SK-N-SH treated with all-trans-retinoic acid at 6 μM for 48 hours (cell line): Measurements from ENCODE around the gene ATP1A3.

Experiments
- ARNTL ChIP-seq: fragments of 450-650 bp; formaldehyde crosslinking; IDR thresholded peaks from 2 replicates; pipeline ENCODE4 v1.5.0; 2020; ENCODE audit warnings: low read depth, mild to moderate bottlenecking, moderate library complexity, borderline replicate concordance
- CSDC2 ChIP-seq: fragments of 250-450 bp; sonication (Bioruptor Pico); IDR thresholded peaks from 2 replicates; pipeline ENCODE4 v1.5.0; 2020; ENCODE audit warnings: mild to moderate bottlenecking, moderate library complexity
- CSRNP3 ChIP-seq: fragments of 250-450 bp; sonication (Bioruptor Pico); IDR thresholded peaks from 2 replicates; pipeline ENCODE4 v1.5.1; 2021; ENCODE audit warnings: mild to moderate bottlenecking, moderate library complexity
- PATZ1 ChIP-seq: fragments of 250-450 bp; sonication (Bioruptor Pico); IDR thresholded peaks from 2 replicates; pipeline ENCODE4 v1.8.0; 2020; ENCODE audit warnings: mild to moderate bottlenecking, moderate library complexity, borderline replicate concordance
- ZFP3 ChIP-seq: fragments of 250-450 bp; sonication (Bioruptor Pico); IDR thresholded peaks from 2 replicates; pipeline ENCODE4 v1.5.0; 2020; ENCODE audit warnings: mild to moderate bottlenecking, moderate library complexity
- ZFP30 ChIP-seq: fragments of 450-650 bp; formaldehyde crosslinking; IDR thresholded peaks from 2 replicates; pipeline ENCODE4 v1.5.0; 2022; ENCODE audit warnings: mild to moderate bottlenecking, moderate library complexity
- TF ChIP-seq, protein P1 (sequence below): fragments of 250-450 bp; sonication (Bioruptor Pico); IDR thresholded peaks from 2 replicates; pipeline ENCODE4 v1.8.0; 2021; ENCODE audit warnings: low read depth, mild to moderate bottlenecking, moderate library complexity, borderline replicate concordance
- TF ChIP-seq, protein P2 (sequence below): fragments of 250-450 bp; sonication (Bioruptor Pico); IDR thresholded peaks from 2 replicates; pipeline ENCODE4 v1.5.0; 2020; ENCODE audit warnings: mild to moderate bottlenecking, moderate library complexity

- TF ChIP-seq PATZ1 (no peak), ZFP30 (no peak), CSDC2 (CRISPR knock-in tag) (no peak), CSRNP3 (CRISPR knock-in tag) (no peak), ZFP3 (CRISPR knock-in tag) (no peak), ARNTL (CRISPR knock-in tag) (no peak)
- TF ChIP-seq, protein P1, sequence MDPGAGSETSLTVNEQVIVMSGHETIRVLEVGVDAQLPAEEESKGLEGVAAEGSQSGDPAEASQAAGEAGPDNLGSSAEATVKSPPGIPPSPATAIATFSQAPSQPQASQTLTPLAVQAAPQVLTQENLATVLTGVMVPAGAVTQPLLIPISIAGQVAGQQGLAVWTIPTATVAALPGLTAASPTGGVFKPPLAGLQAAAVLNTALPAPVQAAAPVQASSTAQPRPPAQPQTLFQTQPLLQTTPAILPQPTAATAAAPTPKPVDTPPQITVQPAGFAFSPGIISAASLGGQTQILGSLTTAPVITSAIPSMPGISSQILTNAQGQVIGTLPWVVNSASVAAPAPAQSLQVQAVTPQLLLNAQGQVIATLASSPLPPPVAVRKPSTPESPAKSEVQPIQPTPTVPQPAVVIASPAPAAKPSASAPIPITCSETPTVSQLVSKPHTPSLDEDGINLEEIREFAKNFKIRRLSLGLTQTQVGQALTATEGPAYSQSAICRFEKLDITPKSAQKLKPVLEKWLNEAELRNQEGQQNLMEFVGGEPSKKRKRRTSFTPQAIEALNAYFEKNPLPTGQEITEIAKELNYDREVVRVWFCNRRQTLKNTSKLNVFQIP, result no peak
- TF ChIP-seq, protein P2, sequence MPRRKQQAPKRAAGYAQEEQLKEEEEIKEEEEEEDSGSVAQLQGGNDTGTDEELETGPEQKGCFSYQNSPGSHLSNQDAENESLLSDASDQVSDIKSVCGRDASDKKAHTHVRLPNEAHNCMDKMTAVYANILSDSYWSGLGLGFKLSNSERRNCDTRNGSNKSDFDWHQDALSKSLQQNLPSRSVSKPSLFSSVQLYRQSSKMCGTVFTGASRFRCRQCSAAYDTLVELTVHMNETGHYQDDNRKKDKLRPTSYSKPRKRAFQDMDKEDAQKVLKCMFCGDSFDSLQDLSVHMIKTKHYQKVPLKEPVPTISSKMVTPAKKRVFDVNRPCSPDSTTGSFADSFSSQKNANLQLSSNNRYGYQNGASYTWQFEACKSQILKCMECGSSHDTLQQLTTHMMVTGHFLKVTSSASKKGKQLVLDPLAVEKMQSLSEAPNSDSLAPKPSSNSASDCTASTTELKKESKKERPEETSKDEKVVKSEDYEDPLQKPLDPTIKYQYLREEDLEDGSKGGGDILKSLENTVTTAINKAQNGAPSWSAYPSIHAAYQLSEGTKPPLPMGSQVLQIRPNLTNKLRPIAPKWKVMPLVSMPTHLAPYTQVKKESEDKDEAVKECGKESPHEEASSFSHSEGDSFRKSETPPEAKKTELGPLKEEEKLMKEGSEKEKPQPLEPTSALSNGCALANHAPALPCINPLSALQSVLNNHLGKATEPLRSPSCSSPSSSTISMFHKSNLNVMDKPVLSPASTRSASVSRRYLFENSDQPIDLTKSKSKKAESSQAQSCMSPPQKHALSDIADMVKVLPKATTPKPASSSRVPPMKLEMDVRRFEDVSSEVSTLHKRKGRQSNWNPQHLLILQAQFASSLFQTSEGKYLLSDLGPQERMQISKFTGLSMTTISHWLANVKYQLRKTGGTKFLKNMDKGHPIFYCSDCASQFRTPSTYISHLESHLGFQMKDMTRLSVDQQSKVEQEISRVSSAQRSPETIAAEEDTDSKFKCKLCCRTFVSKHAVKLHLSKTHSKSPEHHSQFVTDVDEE, result no peak
Observed at GRCh38 chr19:41937525-41938468, 56.2 kb downstream of the ATP1A3 start.
